ENCODE results near the gene CDRT4. TPM values are rescaled to one million over a fixed set of nuclear protein-coding genes. Genes with fewer than 3 reads are reported as not detected.

Gene CDRT4
- total RNA-seq, 2 experiments from 2014 or later = 3.6 to 3.7 TPM

DNA sequence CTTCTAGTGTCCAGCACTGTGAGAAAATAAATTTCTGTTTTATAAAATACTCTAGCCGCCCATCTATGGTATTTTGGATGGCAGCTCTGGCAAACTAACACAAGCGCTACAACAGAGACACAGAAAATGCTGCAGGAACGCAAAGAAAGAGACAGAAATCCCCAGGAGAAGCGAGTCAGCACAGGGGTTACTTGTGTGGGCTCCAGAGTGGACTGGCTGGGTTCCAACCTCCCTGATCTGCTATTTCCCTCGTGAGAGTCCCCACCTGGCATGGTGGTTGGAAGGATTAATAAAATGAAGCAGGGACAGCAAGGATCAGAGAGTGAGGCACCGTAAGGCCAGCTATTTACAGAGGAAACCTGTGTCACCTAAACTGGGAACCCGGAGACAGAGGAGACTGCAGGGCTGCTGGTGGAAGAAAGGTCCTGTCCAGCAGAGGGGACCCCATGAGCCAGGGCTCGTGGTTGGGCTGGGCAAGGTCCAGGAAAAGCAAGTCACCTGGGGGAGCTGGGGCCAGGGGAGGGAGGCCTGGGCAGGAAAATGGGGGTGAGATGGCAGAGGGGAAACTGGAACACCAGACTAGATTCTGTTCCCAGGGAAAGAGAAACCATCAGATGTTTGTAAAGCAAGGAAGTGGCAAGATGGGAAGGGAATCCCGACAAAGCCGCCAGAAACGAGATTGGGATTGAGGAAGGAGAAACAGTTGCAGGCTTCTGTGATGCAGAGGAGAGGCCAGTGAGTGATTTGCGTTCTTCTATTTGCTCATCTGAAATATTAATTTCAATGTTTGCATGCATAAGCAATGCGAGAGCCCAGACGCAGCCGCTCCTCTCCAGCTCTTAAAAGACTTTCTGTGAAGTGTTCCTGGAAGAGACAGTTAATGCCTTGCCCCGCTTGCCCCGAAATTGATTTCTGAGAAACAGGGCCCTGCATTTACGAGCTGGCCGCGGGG, 63.0 kb downstream of the CDRT4 start:
- POLR2A ChIA-PET = no interaction called here
- TF ChIP-seq, protein P1, sequence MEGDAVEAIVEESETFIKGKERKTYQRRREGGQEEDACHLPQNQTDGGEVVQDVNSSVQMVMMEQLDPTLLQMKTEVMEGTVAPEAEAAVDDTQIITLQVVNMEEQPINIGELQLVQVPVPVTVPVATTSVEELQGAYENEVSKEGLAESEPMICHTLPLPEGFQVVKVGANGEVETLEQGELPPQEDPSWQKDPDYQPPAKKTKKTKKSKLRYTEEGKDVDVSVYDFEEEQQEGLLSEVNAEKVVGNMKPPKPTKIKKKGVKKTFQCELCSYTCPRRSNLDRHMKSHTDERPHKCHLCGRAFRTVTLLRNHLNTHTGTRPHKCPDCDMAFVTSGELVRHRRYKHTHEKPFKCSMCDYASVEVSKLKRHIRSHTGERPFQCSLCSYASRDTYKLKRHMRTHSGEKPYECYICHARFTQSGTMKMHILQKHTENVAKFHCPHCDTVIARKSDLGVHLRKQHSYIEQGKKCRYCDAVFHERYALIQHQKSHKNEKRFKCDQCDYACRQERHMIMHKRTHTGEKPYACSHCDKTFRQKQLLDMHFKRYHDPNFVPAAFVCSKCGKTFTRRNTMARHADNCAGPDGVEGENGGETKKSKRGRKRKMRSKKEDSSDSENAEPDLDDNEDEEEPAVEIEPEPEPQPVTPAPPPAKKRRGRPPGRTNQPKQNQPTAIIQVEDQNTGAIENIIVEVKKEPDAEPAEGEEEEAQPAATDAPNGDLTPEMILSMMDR (IDR thresholded peaks at IDR 0.05) = no peak

DNA sequence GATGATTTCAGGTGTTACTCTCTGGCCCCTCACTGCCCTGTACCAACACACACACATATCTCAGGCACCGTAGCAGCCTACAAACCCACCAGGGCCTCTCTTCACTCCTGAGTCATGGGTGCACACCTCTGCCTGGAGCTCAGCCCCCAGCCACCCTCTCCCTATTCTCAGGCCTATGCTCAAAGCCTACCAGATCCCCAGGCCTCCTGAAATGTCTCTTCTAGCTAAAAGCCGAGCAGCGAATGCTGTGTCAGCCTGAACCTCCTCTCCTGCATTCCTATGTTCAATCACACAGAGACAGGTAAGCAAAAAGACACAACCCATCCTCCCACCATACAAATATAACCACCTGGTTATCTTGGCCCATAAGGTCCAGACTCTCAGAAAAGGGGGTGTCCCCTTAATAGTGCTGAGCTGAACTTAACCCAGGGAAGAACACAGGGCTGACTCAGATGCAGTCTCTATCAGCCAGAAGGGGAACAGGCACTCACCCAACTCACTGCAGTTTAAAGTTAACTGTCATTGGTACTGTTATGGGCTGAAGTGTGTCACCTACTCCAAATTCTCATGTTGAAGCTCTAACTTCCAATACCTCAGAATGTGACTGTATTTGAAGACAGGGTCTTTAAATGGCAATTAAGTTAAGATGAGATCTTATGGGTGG, 64.0 kb downstream of the CDRT4 start:
- no peak for ATAC-seq
- ChIA-PET POLR2A (no interaction called here), CTCF (no interaction called here)
- H3K36me3 Mint-ChIP-seq (ENCODE audit: low read depth) = no peaks in the 10 kb centered on the region
- no peaks in the 10 kb centered on the region for H3K4me1 Mint-ChIP-seq (ENCODE audit: low read depth)
- intact Hi-C loops (cut with micrococcal nuclease) = no loop called here
- TF ChIP-seq, protein P1 (IDR thresholded peaks at IDR 0.05) = no peak
- no peak for DNase-seq
- no peak overlapping the region for H3K4me3 Mint-ChIP-seq
- no peak overlapping the region for H3K27ac Mint-ChIP-seq
- no peaks in the 10 kb centered on the region for H3K27me3 Mint-ChIP-seq
- H3K9me3 Mint-ChIP-seq = no peaks in the 10 kb centered on the region

More for the DNA sequence above, 63.0 kb downstream of the CDRT4 start:
- Mint-ChIP-seq H3K9me3 (no peaks in the 10 kb centered on the region), H3K4me3 (no peak overlapping the region), H3K4me1 (ENCODE audit: low read depth) (no peaks in the 10 kb centered on the region), H3K27me3 (no peaks in the 10 kb centered on the region), H3K36me3 (ENCODE audit: low read depth) (no peaks in the 10 kb centered on the region), H3K27ac (no peak overlapping the region)
- DNase-seq (no peak), ATAC-seq (no peak)
- CTCF ChIA-PET = no interaction called here
- intact Hi-C loops (cut with micrococcal nuclease) = no loop called here

DNA sequence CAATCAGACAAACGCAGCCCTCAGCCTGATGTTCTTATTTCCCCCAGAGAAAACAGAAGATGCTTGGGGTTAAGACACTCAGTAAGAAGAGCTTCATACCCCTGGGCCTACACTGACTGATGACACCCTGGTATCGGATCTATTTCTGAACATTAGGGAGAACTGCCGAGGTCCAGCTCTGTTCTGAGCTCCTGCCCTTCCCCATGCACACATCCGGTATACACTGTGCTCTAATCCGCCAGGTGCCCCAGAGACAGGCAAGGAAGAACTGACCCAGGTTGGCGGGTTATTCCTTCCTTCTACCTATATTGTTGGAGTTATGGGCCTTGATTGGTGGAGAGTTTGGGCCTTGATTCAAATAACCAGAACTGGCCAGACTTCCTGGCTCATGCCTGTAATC, 68.0 kb downstream of the CDRT4 start:
- DNase-seq (no peak), ATAC-seq (no peak)
- no peaks in the 10 kb centered on the region for H3K36me3 Mint-ChIP-seq (ENCODE audit: low read depth)
- intact Hi-C loops (cut with micrococcal nuclease) = no loop called here
- no peak overlapping the region for H3K4me3 Mint-ChIP-seq
- ChIA-PET POLR2A (interaction anchor here (0.5 kb wide), 1 partner anchor 10 kb away, joined by 3 read pairs; no protein-coding TSS in a partner anchor), CTCF (no interaction called here)
- H3K27ac Mint-ChIP-seq = no peak overlapping the region
- TF ChIP-seq, protein P1 (IDR thresholded peaks at IDR 0.05) = no peak
- no peaks in the 10 kb centered on the region for H3K4me1 Mint-ChIP-seq (ENCODE audit: low read depth)
- H3K9me3 Mint-ChIP-seq = no peaks in the 10 kb centered on the region
- peaks cover 11% of the 10 kb centered on the region for H3K27me3 Mint-ChIP-seq

DNA sequence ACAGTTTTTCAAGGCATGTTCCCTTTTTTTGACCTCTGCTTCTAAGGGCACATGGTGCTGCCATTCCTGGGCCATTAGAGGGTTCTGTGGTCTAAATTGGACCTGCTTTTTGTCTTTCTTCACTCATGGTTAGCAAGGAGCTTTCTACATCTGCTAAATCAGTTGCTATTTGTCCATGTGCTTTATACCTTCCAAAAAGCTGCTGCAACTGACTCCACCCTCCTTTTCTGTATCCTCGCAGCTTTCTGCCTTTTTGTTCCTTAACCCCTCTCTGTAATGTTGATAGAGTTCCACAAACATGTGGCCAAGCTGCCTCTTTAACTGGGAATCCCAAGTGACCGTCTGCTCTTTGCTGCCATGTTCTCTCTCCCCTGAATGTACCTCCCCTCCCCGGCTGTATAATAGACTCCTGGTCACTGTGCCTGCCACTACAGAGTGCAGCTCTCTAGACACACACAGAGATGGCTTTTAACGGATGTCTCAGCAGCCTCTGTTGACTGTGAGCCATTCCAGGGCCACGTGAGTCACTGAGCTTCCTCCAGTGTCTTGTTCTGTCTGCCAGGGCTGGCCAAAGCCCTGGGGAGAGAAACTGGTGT, 68.6 kb downstream of the CDRT4 start:
- no peak for ATAC-seq
- Mint-ChIP-seq H3K9me3 (no peaks in the 10 kb centered on the region), H3K27me3 (peaks cover 11% of the 10 kb centered on the region), H3K36me3 (ENCODE audit: low read depth) (no peaks in the 10 kb centered on the region), H3K4me3 (no peak overlapping the region), H3K27ac (no peak overlapping the region), H3K4me1 (ENCODE audit: low read depth) (no peaks in the 10 kb centered on the region)
- ChIA-PET POLR2A (interaction anchor here (0.5 kb wide), 1 partner anchor 9 kb away, joined by 3 read pairs; no protein-coding TSS in a partner anchor), CTCF (no interaction called here)
- TF ChIP-seq, protein P1 (IDR thresholded peaks at IDR 0.05) = no peak
- intact Hi-C loops (cut with micrococcal nuclease) = no loop called here
- DNase-seq = no peak
